GM12878 (cell line): Measurements from ENCODE around the gene CFAP97D2.

Experiments
- ATF7 ChIP-seq: fragments of 450-650 bp; IDR thresholded peaks from 2 replicates; pipeline ENCODE4 v1.6.1; 2016; ENCODE audit warnings: low read depth, mild to moderate bottlenecking
- BCLAF1 ChIP-seq: fragments of 450-650 bp; IDR thresholded peaks from 2 replicates; pipeline ENCODE4 v1.6.1; 2017; ENCODE audit warnings: antibody characterized with exemption, mild to moderate bottlenecking, moderate library complexity
- CTCF ChIP-seq, 3 experiments: IDR thresholded peaks in 2 of 3; conservative IDR thresholded peaks in 1 of 3; 2 replicates each; pipeline ENCODE4 v1.5.1; 2011; ENCODE audit warnings: low read depth in 3 of 3, low read length in 3 of 3, mild to moderate bottlenecking in 3 of 3, control low read depth in 2 of 3, moderate library complexity in 2 of 3, inconsistent platforms in 1 of 3, mixed read lengths in 1 of 3; ENCODE audit not compliant: control insufficient read depth in 2 of 3, insufficient read depth in 1 of 3; ENCODE audit errors: extremely low read depth in 1 of 3
- ELK1 ChIP-seq: IDR thresholded peaks from 2 replicates; pipeline ENCODE4 v1.6.1; 2012; ENCODE audit warnings: low read depth, low read length, improper control_type of control experiment
- HDAC6 ChIP-seq: fragments of 200-600 bp; sonication (generic); IDR thresholded peaks from one replicate; pipeline ENCODE4 v1.8.0; 2017; ENCODE audit warnings: antibody characterized with exemption; ENCODE audit not compliant: unreplicated experiment
- MYC ChIP-seq: IDR thresholded peaks from 2 replicates; pipeline ENCODE4 v1.6.1; 2011; ENCODE audit warnings: mild to moderate bottlenecking, low read length, moderate library complexity, inconsistent platforms; ENCODE audit not compliant: insufficient read depth, insufficient replicate concordance, insufficient read length, severe bottlenecking
- SMAD1 ChIP-seq: fragments of 450-650 bp; IDR thresholded peaks from 2 replicates; pipeline ENCODE4 v1.6.1; 2018; ENCODE audit warnings: mild to moderate bottlenecking, low read depth; ENCODE audit not compliant: partially characterized antibody
- SUPT20H ChIP-seq: IDR thresholded peaks from 2 replicates; pipeline ENCODE4 v1.6.1; 2011; ENCODE audit warnings: low read depth, mild to moderate bottlenecking, low read length, moderate library complexity, borderline replicate concordance; ENCODE audit not compliant: control insufficient read depth

GRCh38 chr13:114164053-114164452 is 15.0 kb upstream of the CFAP97D2 start:
- TF ChIP-seq CTCF (IDR thresholded peaks at IDR 0.05 in 2 of 3, conservative IDR thresholded peaks at IDR 0.05 in 1 of 3; ENCODE audit: control insufficient read depth in 2 of 3, extremely low read depth in 1 of 3, insufficient read depth in 1 of 3, low read depth in 3 of 3, low read length in 3 of 3) = no peak
- TF ChIP-seq ELK1 = no peak
- TF ChIP-seq BCLAF1 = no peak
- no peak for TF ChIP-seq SMAD1
- no peak for TF ChIP-seq SUPT20H
- TF ChIP-seq HDAC6 = no peak
- no peak for TF ChIP-seq ATF7
- no peak for TF ChIP-seq MYC
